K562 (cell line): Measurements from ENCODE around the gene MDK. TPM values are rescaled to one million over a fixed set of nuclear protein-coding genes. Genes with fewer than 3 reads are reported as not detected.

Experiments
- ATAC-seq: fragments of 200-7000 bp; cut with Tn5 transposase; 3 replicates; pipeline ENCODE4 v1.9.1; 2020; ENCODE audit warnings: moderate library complexity
- BruUV-seq: library from RNA; stranded (reverse); fragments of 400-500 nt; replicated peaks from 2 replicates; lab custom pipeline; 2021; lab: Mats Ljungman, UMichigan
- CTCF ChIA-PET: fragments of 300-600 bp; formaldehyde crosslinking; extraction: SDS; loops from one replicate; lab custom pipeline; 2021; ENCODE audit warnings: low intra/inter-chr PET ratio; lab: Yijun Ruan, JAX
- POLR2A ChIA-PET: fragments of 300-600, 350-650 bp; sonication (Branson Sonifier 250); formaldehyde crosslinking; extraction: SDS; loops from one replicate; lab custom pipeline; 2021; ENCODE audit warnings: antibody characterized with exemption, inconsistent platforms; lab: Yijun Ruan, JAX
- DNase-seq, 4 experiments: peaks; one replicate each; pipeline versions ENCODE4 v3.0.0 to v3.0.0-alpha.2; 2011 to 2018; ENCODE audit warnings: low spot score in 3 of 4, mixed read lengths in 3 of 4; ENCODE audit errors: extremely low read depth in 1 of 4
- FAIRE-seq: peaks from 2 replicates; lab custom pipeline; 2011; peaks lifted over from hg19 to GRCh38; lab: Jason Lieb, UNC
- H2AFZ ChIP-seq: 2 replicates; pipeline ENCODE4 v1.6.0; 2011; ENCODE audit warnings: low read depth, low read length, control low read depth, inconsistent platforms
- H3K27ac ChIP-seq: fragments of 200-600 bp; 3 replicates; pipeline ENCODE4 v1.8.0; 2011; ENCODE audit warnings: low read depth, mild to moderate bottlenecking, control low read depth, inconsistent platforms, low read length, moderate library complexity, mixed read lengths; ENCODE audit errors: extremely low read depth
- H3K27me3 ChIP-seq, 2 experiments: fragments of 300-600 bp in 1 of 2; 2 replicates in 1 of 2; 3 replicates in 1 of 2; pipeline versions ENCODE4 v1.6.0 to v1.8.0; 2011; ENCODE audit warnings: inconsistent platforms in 2 of 2, low read length in 2 of 2, mild to moderate bottlenecking in 1 of 2, mixed read lengths in 1 of 2, moderate library complexity in 1 of 2; ENCODE audit not compliant: control insufficient read depth in 2 of 2, insufficient read depth in 2 of 2
- H3K36me3 ChIP-seq: fragments of 300-600 bp; 3 replicates; pipeline ENCODE4 v1.8.0; 2011; ENCODE audit warnings: mild to moderate bottlenecking, low read length, inconsistent platforms; ENCODE audit not compliant: control insufficient read depth, insufficient read depth
- H3K4me1 ChIP-seq, 2 experiments: fragments of 200-600 bp in 1 of 2; replicated peaks in 1 of 2; 2 replicates in 1 of 2; 3 replicates in 1 of 2; pipeline versions ENCODE4 v1.5.1 to v1.8.0; 2011; ENCODE audit warnings: inconsistent platforms in 2 of 2, low read length in 2 of 2, mild to moderate bottlenecking in 1 of 2, mixed read lengths in 1 of 2, moderate library complexity in 1 of 2; ENCODE audit not compliant: control insufficient read depth in 2 of 2, insufficient read depth in 2 of 2
- H3K4me2 ChIP-seq: 2 replicates; pipeline ENCODE4 v1.6.1; 2011; ENCODE audit warnings: low read length, control low read depth, inconsistent platforms, mixed read lengths; ENCODE audit not compliant: insufficient read depth
- H3K4me3 ChIP-seq: fragments of 200-600 bp; sonication (generic), shearing (Covaris generic); 2 replicates; pipeline ENCODE4 v1.5.1; 2016; ENCODE audit warnings: control low read depth, inconsistent platforms
- H3K79me2 ChIP-seq: fragments of 200-600 bp; 3 replicates; pipeline ENCODE4 v1.8.0; 2011; ENCODE audit warnings: low read length, inconsistent platforms; ENCODE audit not compliant: control insufficient read depth, insufficient read depth
- H3K9ac ChIP-seq, 2 experiments: 2 replicates each; pipeline versions ENCODE4 v1.6.0 to v1.6.1; 2011; ENCODE audit warnings: low read depth in 2 of 2, low read length in 2 of 2, control low read depth in 1 of 2, inconsistent platforms in 1 of 2, mild to moderate bottlenecking in 1 of 2, mixed read lengths in 1 of 2; ENCODE audit not compliant: insufficient read depth in 1 of 2
- H3K9me1 ChIP-seq: one replicate; pipeline ENCODE4 v1.6.0; 2011; ENCODE audit warnings: inconsistent platforms, mild to moderate bottlenecking, low read length, moderate library complexity; ENCODE audit not compliant: control insufficient read depth, insufficient read depth
- H3K9me3 ChIP-seq: replicated peaks from 2 replicates; pipeline ENCODE4 v1.5.1; 2011; ENCODE audit warnings: low read depth, low read length, inconsistent platforms; ENCODE audit not compliant: control insufficient read depth, insufficient read depth
- H4K20me1 ChIP-seq: replicated peaks from 2 replicates; pipeline ENCODE4 v1.6.1; 2011; ENCODE audit warnings: low read length, inconsistent platforms, mixed read lengths; ENCODE audit not compliant: control insufficient read depth, insufficient read depth
- NR2F6 ChIP-seq: fragments of 450-650 bp; formaldehyde crosslinking; IDR thresholded peaks from 2 replicates; pipeline ENCODE4 v1.4.0; 2020; ENCODE audit warnings: mild to moderate bottlenecking
- POLR2G ChIP-seq: fragments of 200-400 bp; formaldehyde crosslinking; IDR thresholded peaks from 2 replicates; pipeline ENCODE4 v1.6.1; 2017; ENCODE audit warnings: low read depth, mild to moderate bottlenecking, antibody characterized with exemption, low read length, moderate library complexity
- POLR2H ChIP-seq: IDR thresholded peaks from 2 replicates; pipeline ENCODE4 v1.6.1; 2016; ENCODE audit warnings: missing genetic modification characterization, low read depth, mild to moderate bottlenecking, control low read depth, missing compliant biosample characterization, moderate library complexity
- WGBS: fragments of 100-300 bp; shearing (Covaris generic); methylation state at CpG from one replicate; pipeline ENCODE4 v1.1.6; 2016; ENCODE audit warnings: low coverage, mixed read lengths; ENCODE audit not compliant: insufficient coverage; ENCODE audit errors: missing lambda C conversion rate; 5-methylcytosine and 5-hydroxymethylcytosine counted together
- in situ Hi-C: fragments of 300-500 bp; cut with MboI; formaldehyde crosslinking; loops from 4 replicates; pipeline ENCODE4 v1.15.0; 2018; ENCODE audit warnings: inconsistent platforms, mixed read lengths
- intact Hi-C: fragments of 100-400 bp; cut with micrococcal nuclease; formaldehyde crosslinking; loops from 2 replicates; pipeline ENCODE4 v1.14.2; 2022
- polyA plus RNA-seq, 8 experiments: library from polyadenylated mRNA; depleted of rRNA in 4 of 8; stranded (reverse) in 5 of 8; unstranded in 3 of 8; fragments of >200 nt; fragmentation: Nextera tagmentation in 2 of 8; fragmentation: Illumina TruSeq in 1 of 8; extraction: Ambion mirVana in 2 of 8; extraction: Trizol in 1 of 8; gene quantifications; 2 replicates each; pipeline versions ENCODE4 v1.2.1 to v1.2.3, GENCODE V29; 2011 to 2014; ENCODE audit warnings: inconsistent platforms in 1 of 8, missing spikeins in 1 of 8
- total RNA-seq, 7 experiments: library from RNA; depleted of rRNA in 6 of 7; stranded (reverse); fragments of >200 nt in 6 of 7; fragmentation: Illumina TruSeq in 2 of 7; extraction: Trizol in 2 of 7; gene quantifications; 2 replicates each; pipeline versions ENCODE4 v1.2.1 to v1.2.3, GENCODE V29; 2011 to 2021; ENCODE audit warnings: low replicate concordance in 1 of 7
- TF ChIP-seq, protein P1 (sequence below), 2 experiments: fragments of 250-450 bp in 1 of 2; fragments of 450-650 bp in 1 of 2; sonication (Bioruptor Pico) in 1 of 2; IDR thresholded peaks; 2 replicates each; pipeline versions ENCODE4 v1.6.1 to v1.8.0; 2016 to 2021; ENCODE audit warnings: mild to moderate bottlenecking in 2 of 2, moderate library complexity in 2 of 2, missing compliant biosample characterization in 1 of 2, missing genetic modification characterization in 1 of 2

MDK gene
- total and polyA plus RNA-seq, 9 of the 15 experiments (the other 6 are each of a cell fraction or from before 2014, with no cell fraction given) = 20.7 to 700 (median 350) TPM

DNA sequence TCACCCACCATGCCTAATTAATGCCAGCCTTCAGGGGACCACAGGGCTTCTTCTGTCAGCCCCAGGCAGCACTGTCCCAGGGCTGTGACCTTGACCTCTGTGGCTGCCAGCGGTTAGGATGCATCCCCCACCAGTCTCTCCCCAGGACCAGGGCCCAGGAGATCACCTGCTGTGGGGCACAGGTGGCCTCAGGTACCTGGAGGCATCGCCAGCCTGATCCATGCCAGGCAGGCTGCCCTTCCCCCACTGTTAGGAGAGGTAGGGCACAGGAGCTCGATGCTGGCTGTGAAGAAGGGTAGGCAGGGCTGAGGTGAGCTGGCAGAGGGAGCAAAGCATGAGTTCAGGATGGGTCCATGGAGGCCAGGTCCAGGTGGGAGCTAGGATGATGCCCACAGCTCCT, 16.7 kb upstream of the MDK start:
- ATAC-seq (no peak), DNase-seq (no peak), FAIRE-seq (no peak)
- TF ChIP-seq, protein P1, sequence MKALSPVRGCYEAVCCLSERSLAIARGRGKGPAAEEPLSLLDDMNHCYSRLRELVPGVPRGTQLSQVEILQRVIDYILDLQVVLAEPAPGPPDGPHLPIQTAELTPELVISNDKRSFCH (CRISPR knock-in tag; IDR thresholded peaks at IDR 0.05) = no peak
- TF ChIP-seq, protein P1 (tag; IDR thresholded peaks at IDR 0.05) = no peak
- TF ChIP-seq POLR2G (peak; percentile 39; the same call in 1 of the 2 replicates), POLR2H (tag) (no peak), NR2F6 (CRISPR knock-in tag) (no peak)
- WGBS = 75% methylated on average over 3 of the region's 3 CpGs
- ChIA-PET CTCF (no interaction called here), POLR2A (interaction anchor here (0.5 to 1.6 kb wide), 6 partner anchors 13 to 291 kb away, joined by 3 to 10 read pairs (median 4); partner anchors contain the start of gene MDK)
- peaks cover 3% of the 10 kb centered on the region for H3K9me1 ChIP-seq
- no peaks in the 10 kb centered on the region; the same call in none of the 2 replicates for H4K20me1 ChIP-seq
- H3K36me3 ChIP-seq = peaks cover 53% of the 10 kb centered on the region; the same call in 2 of the 3 replicates
- no peak overlapping the region for H3K27ac ChIP-seq
- intact Hi-C loops = loop anchor here (5.0 kb wide), 2 partner anchors 47 to 117 kb away; no protein-coding TSS in a partner anchor
- H3K4me3 ChIP-seq = no peak overlapping the region
- H3K27me3 ChIP-seq = no peaks in the 10 kb centered on the region
- H3K79me2 ChIP-seq = peaks cover 39% of the 10 kb centered on the region
- no peak overlapping the region for H2AFZ ChIP-seq
- BruUV-seq = no TSS peak
- peaks cover 29 to 69% of the 10 kb centered on the region in 2 experiments for H3K4me1 ChIP-seq
- H3K4me2 ChIP-seq = no peak overlapping the region
- peak overlapping the region in 1 of 2 experiments; percentile 50; a peak in 1 of 4 replicates for H3K9ac ChIP-seq
- no peaks in the 10 kb centered on the region for H3K9me3 ChIP-seq
- in situ Hi-C loops = no loop called here
